HG03439 (cell line): ENCODE measurements around the gene CTNNA2.
"Not testable (repeated sequence)": the region's sequence is repeated elsewhere in the genome, so short reads cannot be mapped to it uniquely, and the experiment has no call there.

Experiments
- ATAC-seq: cut with Tn5 transposase; IDR thresholded peaks from one replicate; pipeline ENCODE4 v1.9.1; 2021; ENCODE audit warnings: mild to moderate bottlenecking, moderate library complexity; ENCODE audit not compliant: unreplicated experiment

CTNNA2 gene

DNA sequence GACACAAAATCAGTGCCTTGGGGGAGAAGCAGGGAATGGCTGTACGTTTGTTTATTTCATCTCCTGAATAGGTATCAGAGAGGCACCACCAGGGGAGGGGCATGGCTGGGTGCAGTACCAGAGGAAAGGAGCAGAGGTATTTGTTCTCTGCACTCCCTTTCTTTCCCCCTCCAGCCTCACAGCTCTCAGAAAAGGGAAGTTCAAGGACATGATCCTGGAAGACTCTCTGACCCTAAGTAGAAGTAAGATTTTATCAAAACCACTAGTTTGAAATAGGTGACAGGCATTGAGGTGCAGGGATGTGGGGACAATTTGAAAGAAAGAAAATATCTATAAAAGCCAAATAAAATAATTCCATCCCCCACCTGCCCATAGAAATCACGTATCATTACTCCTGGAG lies 655.2 kb downstream of the CTNNA2 start:
- no peak for ATAC-seq

DNA sequence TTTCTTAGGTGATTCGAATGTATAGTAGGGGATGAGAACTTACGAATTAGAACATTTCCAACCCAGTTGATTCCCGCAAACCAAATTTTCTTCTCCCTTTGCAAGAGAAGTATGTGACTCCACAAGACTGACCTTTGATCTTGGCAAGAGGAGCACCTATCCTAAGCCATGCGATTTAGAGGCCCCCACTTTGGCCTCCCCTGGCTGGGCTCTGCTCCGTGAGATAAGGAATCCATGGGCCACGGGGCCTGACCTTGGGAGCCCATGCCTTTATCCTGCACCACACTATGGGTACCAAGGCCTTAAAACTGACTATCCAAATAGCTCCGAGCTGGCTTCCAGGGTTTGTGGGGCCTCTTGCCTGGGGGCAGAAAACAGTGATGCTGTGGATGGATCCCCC lies 656.0 kb downstream of the CTNNA2 start:
- no peak for ATAC-seq

DNA sequence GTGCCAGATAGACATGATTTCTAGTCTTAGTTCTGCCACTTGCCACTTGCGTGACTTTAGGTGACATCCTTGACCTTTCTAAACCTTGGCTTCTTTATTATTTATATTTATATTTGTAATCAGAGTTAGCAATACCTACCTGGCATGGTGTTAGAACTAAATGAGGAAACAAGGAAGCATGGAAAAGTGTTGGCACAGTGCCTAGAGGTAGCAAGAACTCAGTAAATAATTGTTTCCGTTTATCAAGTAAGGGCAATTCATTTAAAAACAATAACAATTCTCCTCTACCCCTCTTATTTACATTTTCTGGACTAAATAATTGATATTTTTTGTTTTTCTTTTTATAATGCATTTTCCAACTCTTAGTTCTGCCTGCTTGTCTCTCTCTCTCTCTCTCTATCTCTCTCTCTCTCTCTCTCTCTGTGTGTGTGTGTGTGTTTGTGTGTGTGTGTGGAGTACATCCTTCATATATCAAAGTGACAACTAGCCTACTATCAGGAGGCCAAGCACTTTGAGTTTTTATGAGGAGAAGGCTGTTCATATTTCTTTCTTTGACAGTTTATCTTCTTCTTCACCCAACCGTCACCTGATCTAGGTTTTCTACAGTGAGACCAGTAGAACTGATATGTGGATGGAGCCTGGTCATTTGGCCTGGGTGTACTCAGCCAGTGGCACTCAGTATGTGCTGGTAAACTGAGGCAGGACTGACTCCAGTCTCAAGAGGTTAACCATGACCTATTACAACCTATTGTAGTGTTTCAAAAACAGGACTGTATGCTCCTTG lies 657.2 kb downstream of the CTNNA2 start:
- ATAC-seq = no peak

DNA sequence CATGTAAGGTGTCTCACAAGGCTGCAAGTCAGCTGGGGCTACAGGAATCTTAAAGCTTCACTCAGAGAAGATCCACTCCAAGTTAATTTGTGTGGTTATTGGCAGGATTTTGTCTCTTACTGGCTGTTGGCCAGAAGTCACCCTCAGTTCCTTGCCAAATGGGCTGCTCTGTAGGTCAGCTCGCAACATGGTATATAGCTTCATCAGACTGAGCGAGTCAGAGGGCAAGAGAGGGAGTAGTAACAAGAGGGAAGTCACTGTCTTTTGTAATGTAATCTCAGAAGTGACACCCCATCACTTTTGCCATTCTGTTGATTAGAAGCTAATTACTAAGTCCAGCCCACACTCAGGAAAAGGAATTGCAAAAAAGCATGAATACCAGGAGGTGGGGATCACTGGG lies 672.2 kb downstream of the CTNNA2 start:
- no peak for ATAC-seq

DNA sequence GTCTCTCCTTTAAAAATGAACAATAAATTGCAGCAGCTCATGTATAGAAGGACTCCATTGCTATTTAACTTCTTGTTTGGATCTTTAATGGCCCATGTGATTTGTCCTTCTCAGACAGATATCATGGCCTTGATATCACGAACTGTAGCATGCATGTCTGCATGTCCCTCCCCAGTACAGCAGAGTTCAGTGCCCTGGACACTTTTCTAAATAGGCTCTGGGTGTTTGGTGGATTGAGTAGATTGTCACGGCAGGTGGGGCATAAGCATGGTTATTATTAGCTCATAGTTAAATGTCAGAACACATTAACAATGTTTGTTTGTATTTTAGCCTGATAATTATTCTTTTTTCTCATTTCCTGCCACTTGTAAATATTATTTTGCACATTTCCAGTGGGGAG lies 673.4 kb downstream of the CTNNA2 start:
- no peak for ATAC-seq

DNA sequence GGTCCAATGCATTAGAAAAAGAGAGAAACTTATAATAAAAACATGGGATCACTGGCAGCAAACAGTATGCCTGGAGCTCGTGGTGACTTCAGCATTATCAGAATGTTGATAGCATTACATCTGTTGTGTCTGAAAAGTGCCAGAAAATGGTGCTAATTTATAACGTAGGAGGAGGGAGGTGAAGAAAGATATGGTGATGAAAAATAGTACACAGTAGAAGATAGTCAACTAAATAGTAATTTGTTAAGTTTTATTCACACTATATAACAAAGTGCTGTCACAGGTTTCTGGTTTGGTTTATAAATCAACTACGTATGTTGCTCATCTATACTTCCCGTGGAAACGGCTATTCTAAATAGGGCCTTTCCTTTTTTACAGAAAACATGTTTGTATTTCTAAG lies 674.3 kb downstream of the CTNNA2 start:
- ATAC-seq = no peak

DNA sequence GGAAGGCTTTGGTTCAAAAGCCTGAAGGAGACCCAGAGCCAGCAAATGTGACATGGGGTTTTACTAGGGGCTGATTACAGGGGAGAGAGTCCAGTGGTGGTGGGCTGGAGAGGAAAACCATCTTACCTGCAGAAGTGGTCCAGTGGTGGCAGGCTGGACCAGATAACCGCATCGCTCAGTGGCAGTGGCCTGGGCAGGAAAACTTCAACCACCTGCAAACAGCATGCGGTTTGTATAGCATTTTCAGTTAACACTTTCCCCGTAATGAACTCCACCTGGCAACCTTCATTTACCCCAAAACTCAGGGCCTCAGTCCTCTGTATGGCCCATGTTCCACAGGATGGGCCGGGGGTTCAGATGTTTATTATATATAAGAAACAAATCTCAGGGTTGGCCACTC lies 677.3 kb downstream of the CTNNA2 start:
- no peak for ATAC-seq

DNA sequence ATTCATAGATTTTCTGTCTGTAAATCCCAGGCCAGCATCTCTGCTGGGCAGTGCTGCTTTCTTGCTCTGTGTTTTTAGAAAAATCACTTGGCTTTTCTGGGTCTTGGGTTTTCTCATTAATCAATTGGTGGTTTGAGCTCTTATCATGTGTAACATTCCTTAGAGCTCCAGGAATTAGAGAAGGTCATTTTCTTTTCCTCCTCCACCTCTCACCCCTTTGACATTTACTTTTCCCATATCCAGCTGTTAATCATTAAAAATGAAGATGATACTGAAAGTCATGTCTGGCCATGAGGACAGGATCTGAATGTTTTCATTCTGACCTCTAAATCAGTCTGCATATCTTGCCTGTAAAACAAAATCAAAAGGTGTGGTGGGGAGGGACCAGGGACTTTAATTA lies 680.7 kb downstream of the CTNNA2 start:
- ATAC-seq = no peak

DNA sequence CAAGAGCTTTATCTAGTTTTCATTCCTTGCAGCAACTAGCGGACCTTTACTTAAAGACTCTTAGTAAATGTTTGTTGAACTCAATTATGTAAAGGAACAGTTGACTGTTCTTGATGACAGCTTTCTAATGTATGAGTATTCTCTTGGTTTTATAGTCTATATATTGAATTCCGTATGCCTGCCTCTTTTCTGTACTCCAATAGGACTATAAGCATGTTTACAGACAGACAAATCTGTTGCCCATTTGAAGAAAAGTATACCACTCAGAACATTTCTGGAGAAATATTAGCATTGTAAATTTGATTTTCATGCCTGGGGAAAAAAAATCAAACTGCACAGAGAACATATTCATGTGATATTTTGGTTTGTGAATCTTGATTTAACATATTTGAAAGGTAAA lies 682.2 kb downstream of the CTNNA2 start:
- ATAC-seq = no peak

DNA sequence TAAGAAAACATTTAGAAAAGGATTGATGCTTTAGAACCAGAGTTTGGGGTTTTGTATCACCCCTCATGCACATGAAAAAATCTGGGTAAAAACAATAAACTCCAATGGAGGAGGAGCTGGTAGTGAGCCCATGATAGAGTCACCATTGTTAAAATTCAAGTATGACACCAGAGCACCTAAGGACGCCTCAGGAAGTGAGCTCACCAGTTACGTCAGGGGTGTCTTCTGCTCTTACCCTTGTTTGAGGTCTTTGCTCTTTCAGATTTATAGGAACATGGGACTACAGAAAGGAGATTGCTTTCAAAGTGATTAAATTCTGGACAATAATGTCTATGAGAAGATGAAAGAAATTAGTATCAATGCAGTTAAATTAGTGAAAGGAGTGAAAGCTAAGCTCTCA lies 685.2 kb downstream of the CTNNA2 start:
- ATAC-seq = no peak

DNA sequence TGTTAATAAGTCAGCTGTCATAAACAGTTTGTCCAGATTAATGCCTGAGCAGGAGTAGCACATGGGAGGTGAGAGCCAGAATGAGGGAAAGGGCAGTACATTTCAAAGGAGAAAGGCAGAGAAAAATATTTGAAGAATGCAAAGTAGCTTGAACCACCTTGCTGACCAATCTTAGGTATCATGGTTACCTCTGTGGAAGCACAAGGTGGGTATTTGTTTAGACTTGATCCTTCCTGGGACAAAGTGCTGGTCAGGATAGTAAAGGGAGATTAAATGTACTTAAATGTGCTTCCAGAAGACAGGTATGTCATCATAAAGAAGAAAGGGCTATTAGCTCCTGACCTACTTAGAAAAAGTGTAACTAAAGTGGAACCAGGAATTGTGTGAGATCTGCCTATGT lies 686.7 kb downstream of the CTNNA2 start:
- no peak for ATAC-seq

DNA sequence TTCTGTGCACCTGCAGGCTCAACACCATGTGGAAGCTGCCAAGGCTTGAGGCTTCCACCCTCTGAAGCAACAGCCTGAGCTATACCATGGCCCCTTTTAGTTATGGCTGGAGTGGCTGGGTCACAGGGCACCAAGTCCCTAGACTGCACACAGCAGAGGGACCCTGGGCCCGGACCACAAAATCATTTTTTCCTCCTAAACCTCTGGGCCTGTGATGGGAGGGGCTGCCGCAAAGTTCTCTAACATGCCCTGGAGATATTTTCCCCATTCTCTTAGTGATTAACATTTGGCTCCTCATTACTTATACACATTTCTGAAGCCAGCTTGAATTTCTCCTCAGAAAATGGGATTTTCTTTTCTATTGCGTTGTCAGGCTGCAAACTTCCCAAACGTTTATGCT lies 691.1 kb downstream of the CTNNA2 start:
- ATAC-seq = not testable (repeated sequence)

DNA sequence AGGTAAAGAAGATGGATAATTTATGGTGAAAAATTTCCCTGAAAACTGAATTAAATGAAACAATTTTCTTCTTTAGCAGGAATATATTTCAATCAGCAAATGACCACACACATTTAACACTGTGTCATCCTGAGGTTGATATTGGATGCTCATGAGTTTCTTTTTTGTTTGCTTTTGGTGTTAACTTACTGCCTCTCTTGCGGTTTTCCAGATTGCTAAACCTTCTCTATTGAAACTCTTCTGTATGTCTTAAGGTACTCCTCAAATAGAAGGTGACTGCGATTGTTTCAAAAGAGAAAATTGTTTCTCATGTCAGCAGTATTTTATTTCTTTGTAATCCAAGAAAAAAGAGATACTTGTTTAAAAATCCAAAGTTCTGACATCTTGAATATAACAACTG lies 692.6 kb downstream of the CTNNA2 start:
- no peak for ATAC-seq

DNA sequence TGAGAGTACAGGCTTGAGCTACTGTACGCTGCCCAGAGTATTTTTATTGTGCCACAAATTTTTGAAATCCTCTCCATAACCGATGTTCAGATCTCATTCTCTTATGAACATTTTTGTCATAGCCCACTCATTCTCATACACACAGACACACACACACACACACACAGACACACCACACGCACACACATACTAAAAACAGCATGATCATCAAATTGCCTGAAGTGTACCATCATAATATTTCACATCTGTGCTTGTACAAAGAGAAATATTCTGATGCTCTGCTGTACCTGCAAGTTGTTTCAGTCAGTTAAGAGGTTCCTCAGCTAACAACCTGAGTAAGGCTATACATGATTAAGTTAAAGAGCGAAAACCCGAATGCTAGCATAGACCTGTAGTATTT lies 696.6 kb downstream of the CTNNA2 start:
- no peak for ATAC-seq

DNA sequence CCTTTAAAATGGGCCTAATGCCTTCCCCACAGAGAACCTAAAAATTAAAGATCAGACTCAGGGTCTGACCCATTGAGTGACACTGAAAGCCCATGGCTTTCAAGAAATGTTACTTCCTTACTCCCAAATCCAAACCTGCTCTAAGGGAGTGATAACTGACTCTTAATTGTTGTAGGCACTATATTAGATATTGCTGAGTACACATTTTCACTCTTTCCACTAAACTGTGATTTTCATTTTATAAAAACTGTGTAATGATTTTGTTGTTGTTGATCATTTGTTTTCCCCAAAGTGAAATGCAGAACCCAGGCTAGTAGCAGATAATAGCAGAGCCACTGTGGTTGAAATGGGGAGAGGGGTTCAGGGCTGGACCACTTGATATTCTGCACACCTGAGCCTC lies 704.6 kb downstream of the CTNNA2 start:
- no peak for ATAC-seq

DNA sequence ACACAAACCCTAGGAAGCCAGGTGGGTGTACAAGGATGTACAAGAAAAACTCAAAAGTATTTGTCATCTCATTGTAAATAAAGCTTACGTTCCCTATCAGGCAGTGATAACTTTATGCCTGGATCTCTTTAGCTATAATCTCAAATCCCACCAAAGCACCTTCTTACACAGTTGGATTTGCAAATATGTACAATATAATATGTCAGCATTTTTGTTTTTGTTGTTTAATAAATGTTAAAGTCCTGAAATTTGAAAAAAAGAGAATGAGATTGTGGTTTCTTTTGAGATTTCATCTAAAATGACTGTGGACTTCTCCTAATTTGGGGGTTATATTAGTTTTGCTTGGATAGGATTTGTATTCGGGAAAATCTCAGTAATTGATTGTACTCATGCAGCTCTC lies 709.8 kb downstream of the CTNNA2 start:
- ATAC-seq = no peak

DNA sequence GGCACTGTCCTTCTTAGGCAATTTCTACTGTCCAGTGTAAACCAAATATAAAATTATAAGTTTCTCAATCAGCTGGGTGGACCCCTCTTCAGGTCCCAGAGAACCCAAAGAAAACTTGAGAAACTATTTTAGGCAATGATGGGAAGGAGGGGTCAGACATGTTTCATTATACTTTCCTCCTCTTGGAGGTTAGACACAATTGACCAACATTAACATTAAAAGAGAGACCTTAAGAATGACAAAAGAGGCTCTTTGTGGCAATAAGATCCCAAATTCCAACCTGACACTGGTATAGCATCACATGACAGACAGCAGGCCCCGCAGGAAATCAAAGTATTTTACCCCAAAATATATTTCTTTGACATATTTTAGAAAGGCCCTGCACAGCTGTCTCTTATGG lies 718.6 kb downstream of the CTNNA2 start:
- no peak for ATAC-seq

DNA sequence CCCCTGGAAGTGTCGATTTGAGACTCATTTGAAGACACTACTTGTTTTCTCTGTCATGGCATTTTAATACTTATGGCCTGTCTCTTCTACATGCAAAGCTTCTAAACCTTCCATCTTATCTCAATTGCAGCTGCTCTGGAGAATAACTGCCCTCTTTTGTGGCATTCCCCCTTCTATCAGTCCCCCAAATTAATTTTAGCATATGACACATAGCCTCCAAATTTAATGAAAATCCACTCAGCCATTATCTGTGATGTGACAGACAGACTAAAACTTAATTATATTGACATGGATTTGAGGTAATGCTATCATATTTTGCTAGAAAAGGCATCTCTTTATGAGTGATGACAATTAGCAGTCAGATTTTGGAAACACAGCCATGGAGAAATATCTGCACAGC lies 720.5 kb downstream of the CTNNA2 start:
- no peak for ATAC-seq

DNA sequence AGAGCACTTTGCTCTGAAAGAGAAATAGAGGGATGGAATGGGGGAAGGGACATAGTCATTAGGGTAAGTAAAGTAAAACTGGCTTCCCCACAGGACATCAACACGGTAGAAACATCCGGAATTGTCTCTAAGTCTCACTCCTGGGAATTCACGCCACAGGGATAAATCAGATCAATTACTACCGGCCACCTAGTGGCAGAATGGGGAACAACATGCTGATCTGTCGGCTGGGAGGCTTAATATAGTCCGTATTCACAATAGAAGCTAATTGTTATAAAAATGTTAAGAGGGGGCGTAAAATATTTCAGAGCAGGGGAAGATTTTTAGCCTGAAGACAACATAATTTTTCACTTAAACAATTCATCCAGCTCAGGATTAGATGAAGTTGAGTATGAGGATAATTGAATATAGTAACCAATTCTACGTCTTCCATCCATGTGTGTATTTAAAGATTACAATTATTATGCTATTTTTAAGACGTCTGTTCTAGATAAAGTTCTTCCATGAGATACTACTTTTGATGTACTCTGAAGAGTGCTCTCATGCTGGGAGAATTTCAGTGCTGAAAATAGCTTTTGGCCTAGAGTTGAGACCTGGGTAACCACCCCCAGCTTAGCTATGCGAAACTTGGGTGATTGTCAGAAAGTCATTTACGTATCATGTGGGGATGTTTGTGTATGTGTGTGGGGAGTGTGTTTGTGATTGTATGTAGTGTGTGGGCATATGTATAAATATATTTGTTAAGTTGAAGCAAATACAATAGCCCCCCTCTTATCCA lies 726.0 kb downstream of the CTNNA2 start:
- ATAC-seq = no peak

DNA sequence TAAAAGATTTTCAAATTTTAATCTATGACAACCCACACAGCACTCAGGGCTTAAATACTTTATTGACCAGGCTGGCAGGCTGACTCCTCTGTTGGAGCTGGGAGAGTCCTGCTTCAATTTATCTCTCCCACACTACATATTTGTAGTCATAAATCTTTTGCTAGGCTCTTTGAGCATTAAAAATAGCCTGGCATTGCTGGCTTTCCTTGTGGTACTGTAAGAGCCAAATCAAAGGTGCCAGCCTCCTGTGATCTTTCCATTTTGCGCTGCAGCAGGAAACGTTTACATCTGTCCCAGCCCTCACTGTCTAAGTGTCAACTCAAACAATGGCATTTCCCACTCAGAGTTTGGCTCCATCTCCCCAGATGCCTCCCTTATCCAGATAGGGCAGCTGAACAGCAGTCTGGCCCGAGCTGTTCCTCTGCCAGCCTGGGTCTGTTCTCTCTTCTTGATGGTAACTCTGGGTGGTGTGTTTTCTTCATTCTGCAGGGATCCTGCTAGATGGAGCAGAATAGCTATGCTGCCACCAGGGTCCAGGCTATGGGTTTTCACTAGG lies 729.6 kb downstream of the CTNNA2 start:
- no peak for ATAC-seq

DNA sequence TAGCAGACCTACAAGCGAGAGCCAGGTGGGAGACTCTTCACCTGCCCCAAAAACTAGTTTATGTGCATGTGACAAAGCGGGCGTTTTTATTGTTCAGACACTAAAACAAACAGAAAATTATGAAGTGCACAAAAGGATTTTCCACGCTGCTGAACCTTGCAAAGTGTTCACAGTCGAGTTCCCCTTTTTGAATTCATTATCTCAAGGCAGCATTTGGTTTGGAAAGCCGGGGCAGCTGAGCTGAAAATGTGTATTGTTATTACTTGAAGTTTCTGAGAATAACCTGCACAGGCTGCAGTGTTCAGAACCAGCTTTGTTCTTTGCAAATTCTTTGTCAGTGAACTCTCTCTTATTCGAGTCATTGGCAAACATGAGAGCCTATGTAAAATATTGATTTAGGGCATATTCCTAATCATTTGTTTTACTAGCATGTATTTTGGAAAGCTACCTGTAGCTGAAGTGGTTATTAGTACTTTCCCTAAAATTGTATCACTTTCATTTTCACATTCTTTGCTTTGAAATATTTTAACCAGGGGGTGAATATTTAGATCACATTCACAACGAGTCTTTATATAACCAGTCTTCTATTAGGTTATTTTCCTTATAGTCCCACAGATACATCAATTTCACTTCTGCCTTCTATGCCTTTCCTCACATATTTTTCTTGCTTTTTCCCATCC lies 732.2 kb downstream of the CTNNA2 start:
- ATAC-seq = no peak

DNA sequence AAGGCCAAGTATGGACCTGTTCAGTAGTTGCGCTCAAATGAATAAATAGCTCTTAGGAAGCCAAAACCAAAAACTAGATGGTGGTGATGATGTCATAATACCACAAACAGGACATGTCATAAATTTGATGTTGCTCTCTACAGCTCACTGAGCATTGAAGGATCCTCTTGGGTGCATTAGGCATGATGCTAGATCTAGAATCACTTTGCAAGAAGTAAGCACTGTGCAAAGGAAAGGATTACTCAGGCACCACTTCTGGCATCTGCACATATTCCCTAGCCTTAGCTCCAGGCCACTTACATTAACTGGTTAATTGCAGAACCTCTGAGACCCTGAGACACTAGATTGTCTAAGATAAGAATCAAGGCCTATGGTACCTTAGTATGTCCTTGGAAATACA lies 733.7 kb downstream of the CTNNA2 start:
- no peak for ATAC-seq
